HUES6 (cell line): ENCODE results near the gene NOL12.
"Not testable (repeated sequence)": the region's sequence is repeated elsewhere in the genome, so short reads cannot be mapped to it uniquely, and the experiment has no call there.

Experiments
- H3K27ac ChIP-seq: 2 replicates; pipeline ENCODE4 v1.7.0; 2013; ENCODE audit warnings: low read depth, mild to moderate bottlenecking, low read length, inconsistent platforms
- H3K27me3 ChIP-seq: 2 replicates; pipeline ENCODE4 v1.6.1; 2013; ENCODE audit warnings: low read length; ENCODE audit not compliant: control insufficient read depth, insufficient read depth
- H3K36me3 ChIP-seq: 2 replicates; pipeline ENCODE4 v1.6.1; 2013; ENCODE audit warnings: low read length; ENCODE audit not compliant: control insufficient read depth, insufficient read depth
- H3K4me1 ChIP-seq: 2 replicates; pipeline ENCODE4 v1.6.1; 2013; ENCODE audit warnings: low read length; ENCODE audit not compliant: control insufficient read depth, insufficient read depth
- H3K4me3 ChIP-seq: 2 replicates; pipeline ENCODE4 v1.5.1; 2013; ENCODE audit warnings: low read depth, low read length
- H3K9ac ChIP-seq: one replicate; pipeline ENCODE4 v1.6.1; 2013; ENCODE audit warnings: mild to moderate bottlenecking, low read length
- H3K9me3 ChIP-seq: 2 replicates; pipeline ENCODE4 v1.6.1; 2013; ENCODE audit warnings: low read depth, low read length; ENCODE audit not compliant: control insufficient read depth, insufficient read depth

NOL12 gene

DNA sequence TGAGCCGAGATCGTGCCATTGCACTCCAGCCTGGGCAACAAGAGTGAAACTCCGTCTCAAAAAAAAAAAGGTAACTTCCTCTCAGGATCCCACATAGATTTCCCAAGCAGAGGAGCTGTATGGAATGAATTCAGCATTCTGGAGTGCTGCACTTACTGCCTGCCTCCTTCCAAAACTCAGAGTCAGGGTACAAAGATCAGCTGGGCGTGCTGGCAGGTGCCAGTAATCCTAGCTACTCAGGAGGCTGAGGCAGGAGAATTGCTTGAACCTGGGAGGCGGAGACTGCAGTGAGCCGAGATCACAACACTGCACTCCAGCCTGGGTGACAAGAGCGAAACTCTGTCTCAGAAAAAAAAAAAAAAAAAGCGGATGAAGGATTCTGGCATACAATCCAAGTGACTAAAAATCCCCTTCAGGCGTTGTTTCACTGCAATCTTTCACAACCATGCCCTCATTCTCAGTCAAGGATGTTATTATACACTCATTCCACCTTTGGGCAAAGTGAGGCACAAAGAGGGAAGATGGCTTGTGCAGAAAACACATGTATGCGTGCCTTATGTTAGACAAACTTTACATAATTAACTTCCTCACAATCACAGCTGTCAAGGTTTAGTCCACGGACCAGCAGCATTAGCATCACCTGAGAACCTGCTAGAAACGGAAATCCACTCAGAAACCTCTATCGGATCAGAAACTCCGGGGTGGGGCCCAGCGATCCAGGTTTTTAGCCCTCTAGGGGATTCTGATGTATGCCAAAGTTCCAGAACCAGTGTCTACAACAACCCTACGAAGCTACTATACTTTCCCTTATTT lies 1.1 kb upstream of the NOL12 start:
- H3K9ac ChIP-seq, result no peak overlapping the region
- H3K27me3 ChIP-seq, result no peaks in the 10 kb centered on the region
- no peaks in the 10 kb centered on the region for H3K9me3 ChIP-seq
- H3K4me1 ChIP-seq, result peaks cover 4% of the 10 kb centered on the region; the same call in 1 of the 2 replicates
- no peak overlapping the region for H3K27ac ChIP-seq
- H3K4me3 ChIP-seq, result no peak overlapping the region
- peaks cover 18% of the 10 kb centered on the region for H3K36me3 ChIP-seq

DNA sequence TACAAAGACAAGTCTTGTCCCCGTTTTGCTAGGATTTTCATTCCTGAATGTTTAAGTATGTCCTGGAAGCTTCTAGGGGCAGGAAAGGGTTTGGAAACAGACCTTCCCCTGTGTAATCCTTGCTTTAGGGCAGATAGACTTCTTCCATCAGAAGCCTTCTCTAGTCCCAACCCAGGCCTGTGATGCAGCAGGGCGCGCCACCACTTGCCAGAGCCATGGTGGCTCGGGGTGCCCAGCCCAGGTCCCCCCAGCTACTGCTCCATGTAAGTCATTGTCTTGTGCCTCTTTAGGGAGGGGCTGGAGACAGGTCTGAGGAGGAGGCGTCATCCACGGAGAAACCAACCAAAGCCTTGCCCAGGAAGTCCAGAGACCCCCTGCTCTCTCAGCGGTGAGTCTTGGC lies 4.3 kb downstream of the NOL12 start:
- Histone ChIP-seq H3K9me3 (no peaks in the 10 kb centered on the region), H3K36me3 (peaks cover 54% of the 10 kb centered on the region), H3K27me3 (no peaks in the 10 kb centered on the region), H3K4me1 (peaks cover 4% of the 10 kb centered on the region; the same call in 1 of the 2 replicates), H3K4me3 (no peak overlapping the region), H3K9ac (no peak overlapping the region), H3K27ac (no peak overlapping the region)

DNA sequence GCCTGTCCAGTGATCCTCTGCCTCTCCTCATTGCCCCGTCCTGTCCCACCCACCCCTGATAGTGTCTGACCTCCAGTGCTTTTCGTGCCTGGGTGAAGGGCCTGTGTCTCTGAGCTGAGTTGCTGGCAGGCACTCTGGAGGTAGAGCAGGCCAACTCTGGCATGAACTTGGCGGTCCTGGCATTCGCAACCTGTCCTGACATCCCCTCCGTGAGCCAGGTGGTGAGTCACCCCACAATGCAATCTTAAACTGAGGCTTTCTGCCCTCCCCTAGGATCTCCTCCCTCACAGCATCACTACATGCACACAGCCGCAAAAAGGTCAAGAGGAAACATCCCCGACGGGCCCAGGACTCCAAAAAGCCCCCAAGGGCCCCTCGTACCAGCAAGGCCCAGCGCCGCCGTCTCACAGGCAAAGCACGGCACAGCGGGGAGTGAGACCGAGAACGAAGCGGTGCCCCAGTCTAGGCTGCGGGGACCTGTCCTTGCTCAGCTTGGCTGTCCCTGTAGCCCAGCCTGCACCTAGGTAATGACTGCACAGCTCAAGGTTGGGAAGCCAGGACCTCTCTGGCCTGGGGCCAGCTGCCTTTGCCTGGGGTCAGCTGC lies 4.9 kb downstream of the NOL12 start:
- Histone ChIP-seq H3K9me3 (no peaks in the 10 kb centered on the region), H3K27ac (no peak overlapping the region), H3K4me3 (no peak overlapping the region), H3K4me1 (peaks cover 4% of the 10 kb centered on the region; the same call in 1 of the 2 replicates), H3K9ac (no peak overlapping the region), H3K36me3 (peaks cover 54% of the 10 kb centered on the region), H3K27me3 (no peaks in the 10 kb centered on the region)

DNA sequence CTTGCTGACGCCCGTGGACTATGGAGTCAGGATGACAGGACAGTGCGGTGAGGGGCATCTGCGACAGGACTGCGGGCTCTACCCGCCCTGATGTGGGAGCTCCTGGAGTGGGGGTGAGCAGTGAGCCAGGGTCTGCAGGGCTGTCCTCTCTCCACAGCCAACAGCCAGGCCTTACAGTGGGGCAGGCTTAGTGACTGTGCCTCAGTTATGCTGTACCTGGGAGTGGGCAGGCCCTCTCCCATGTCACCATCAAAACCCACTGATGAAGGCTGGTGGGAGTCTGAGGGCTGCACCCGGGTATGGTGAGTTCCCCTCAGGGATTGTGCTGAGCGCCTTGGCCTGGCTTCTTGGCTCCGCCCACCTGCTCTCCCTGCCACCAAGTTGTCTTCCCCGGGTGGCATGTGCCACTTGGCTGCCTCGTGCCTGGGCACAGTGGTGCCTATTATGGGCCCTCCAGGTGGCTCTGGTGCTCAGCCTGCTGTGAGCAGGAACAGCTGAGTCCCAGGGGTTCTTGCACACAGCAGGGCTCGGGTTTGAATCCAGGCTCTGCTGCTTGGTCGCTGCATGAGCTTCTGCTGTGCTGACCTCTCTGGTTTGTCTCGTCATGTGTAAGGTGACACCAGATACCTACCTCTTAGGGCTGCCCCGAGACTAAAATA lies 6.6 kb downstream of the NOL12 start:
- no peak overlapping the region for H3K4me3 ChIP-seq
- H3K9me3 ChIP-seq, result no peaks in the 10 kb centered on the region
- H3K27me3 ChIP-seq, result no peaks in the 10 kb centered on the region
- peaks cover 54% of the 10 kb centered on the region for H3K36me3 ChIP-seq
- H3K4me1 ChIP-seq, result no peaks in the 10 kb centered on the region
- H3K27ac ChIP-seq, result no peak overlapping the region
- H3K9ac ChIP-seq, result no peak overlapping the region

DNA sequence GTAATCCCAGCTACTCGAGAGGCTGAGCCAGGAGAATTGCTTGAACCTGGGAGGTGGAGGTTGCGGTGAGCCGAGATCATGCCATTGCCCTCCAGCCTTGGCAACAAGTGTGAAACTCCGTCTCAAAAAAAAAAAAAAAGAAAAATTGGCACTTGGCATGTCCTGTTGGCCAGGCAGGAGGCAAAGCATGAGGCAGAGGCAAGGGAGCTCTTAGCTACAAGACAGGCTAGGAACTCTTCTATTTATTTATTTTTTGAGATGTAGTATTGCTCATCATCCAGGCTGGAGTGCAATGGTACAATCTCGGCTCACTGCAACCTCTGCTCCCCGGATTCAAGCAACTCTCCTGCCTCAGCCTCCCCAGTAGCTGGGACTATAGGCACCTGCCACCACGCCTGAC lies 8.0 kb downstream of the NOL12 start:
- H3K27me3 ChIP-seq, H3K4me1 ChIP-seq, H3K27ac ChIP-seq, H3K9me3 ChIP-seq, H3K4me3 ChIP-seq, H3K9ac ChIP-seq: not testable (repeated sequence)
- H3K36me3 ChIP-seq, result peaks cover 46% of the 10 kb centered on the region

DNA sequence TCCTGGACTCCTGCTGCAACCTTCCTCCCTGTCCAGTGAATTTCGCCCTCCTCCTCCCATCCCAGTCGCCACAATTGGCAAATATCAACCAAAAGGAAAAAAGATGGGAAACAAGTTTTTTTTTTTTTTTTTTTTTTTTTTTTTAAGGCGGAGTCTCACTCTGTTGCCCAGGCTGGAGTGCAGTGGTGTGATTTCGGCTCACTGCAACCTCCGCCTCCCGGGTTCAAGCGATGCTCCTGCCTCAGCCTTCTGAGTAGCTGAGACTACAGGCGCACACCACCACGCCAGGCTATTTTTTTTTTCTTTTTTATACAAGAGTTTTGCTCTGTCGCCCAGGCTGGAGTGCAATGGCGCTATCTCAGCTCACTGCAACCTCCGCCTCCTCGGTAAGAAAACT lies 10.1 kb downstream of the NOL12 start:
- H3K4me1 ChIP-seq, H3K9ac ChIP-seq, H3K27ac ChIP-seq, H3K9me3 ChIP-seq, H3K27me3 ChIP-seq: not testable (repeated sequence)
- Histone ChIP-seq H3K36me3 (peaks cover 38% of the 10 kb centered on the region), H3K4me3 (0 out of 2 replicates have a peak overlapping the region, but pooled peaks have one; percentile 23)

DNA sequence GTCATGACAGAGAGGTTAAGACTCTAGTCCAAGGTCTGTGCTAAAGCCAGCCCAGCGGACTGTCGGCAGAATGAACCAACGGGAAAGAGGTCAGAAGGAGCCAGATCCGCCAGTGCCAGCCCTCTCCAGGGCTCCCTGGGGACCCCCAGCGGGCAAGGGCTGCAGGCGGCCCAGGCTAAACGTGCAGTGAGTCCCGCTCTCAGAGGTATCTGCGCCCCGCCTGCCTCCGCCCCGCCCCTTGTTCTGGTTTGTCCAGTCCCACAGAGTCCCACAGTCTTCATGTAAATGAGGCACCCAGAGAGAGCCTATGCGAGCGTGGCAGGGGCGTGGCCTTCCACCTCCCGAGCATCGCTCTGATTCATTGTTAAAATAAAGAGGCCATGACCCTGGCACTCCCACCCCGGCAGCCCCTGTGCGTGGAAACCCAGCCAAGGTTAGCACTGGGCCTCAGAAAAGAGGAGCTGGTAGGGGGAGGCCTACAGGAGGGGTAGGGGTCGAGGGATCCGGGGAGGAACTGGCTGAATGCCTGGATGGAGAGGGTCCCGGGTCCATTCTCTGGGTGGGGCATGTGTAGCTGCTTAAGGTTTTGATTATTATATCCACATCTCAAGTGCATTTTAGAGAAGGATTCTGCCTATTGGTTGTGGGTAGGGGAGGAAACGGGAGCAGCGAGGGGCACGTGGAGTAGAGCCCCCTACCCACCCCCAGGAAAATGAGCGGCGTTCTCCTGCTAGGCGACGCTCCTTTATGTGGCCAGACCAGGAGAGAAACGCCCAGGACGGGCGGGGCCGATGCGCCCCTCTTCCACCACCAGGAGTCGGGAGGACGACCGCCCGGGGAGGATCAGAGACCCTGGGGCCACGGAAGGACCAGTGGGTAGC lies 10.8 kb downstream of the NOL12 start, which contains the start of gene TRIOBP:
TSS of gene TRIOBP (plus strand) at position 392 of the 881 bp plus-strand sequence. CDS start 4,318 bp downstream, outside the sequence.
- H3K36me3 ChIP-seq, result peaks cover 35% of the 10 kb centered on the region
- H3K27ac ChIP-seq, result no peak within 1 kb of the TSS; the same call in 1 of the 2 replicates
- no peaks in the 10 kb centered on the region for H3K9me3 ChIP-seq
- H3K4me3 ChIP-seq, result peak within 1 kb of the TSS; percentile 75
- no peaks in the 10 kb centered on the region for H3K27me3 ChIP-seq
- no peaks in the 10 kb centered on the region for H3K4me1 ChIP-seq
- H3K9ac ChIP-seq, result peak within 1 kb of the TSS; percentile 71

DNA sequence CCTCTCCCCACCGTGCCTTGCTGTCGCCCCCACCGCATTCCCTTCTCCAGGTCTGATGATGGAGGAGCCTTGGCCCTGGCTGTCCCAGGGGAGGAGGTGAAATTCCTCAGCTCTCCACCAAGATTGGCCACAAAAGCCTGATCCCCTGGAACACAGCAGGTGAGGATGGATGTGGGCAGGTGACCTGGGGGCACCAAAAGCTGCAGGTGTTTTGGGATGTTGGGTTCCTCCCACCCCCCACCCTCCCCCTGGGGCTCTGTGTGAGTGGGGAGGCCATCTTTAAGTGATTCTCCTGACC lies 11.3 kb downstream of the NOL12 start:
- H3K9me3 ChIP-seq, result no peaks in the 10 kb centered on the region
- H3K36me3 ChIP-seq, result peaks cover 31% of the 10 kb centered on the region
- peak overlapping the region; percentile 75 for H3K4me3 ChIP-seq
- peak overlapping the region; percentile 71 for H3K9ac ChIP-seq
- no peak overlapping the region; the same call in 1 of the 2 replicates for H3K27ac ChIP-seq
- no peaks in the 10 kb centered on the region for H3K4me1 ChIP-seq
- H3K27me3 ChIP-seq, result no peaks in the 10 kb centered on the region

DNA sequence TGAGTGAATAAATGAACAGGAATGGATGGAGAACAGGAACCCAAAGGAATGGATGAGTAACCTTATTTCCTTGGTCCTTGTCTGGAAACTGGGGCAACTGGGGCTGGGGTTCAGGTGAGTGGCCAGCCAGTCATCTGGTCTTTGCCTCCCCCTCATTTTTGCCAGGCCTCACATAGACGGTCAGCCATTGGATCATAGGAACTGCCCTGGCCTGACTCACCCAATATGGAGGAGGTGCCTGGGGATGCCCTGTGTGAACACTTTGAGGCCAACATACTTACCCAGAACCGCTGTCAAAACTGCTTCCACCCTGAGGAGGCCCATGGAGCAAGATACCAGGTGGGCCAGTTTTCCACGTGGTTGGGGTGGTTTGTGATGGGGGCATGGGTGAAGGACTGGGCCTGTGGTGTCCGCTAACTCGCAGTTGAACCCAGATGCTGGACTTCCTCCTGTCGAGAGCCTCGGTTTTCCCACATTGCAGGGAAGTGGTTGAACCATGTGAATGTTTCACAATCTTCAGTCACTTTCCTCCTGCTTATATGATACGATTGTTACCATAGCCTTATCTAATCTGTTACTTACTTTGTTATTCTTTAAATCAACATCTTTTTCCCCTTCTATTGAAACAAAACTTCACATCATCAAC lies 15.1 kb downstream of the NOL12 start:
- H3K9me3 ChIP-seq, result no peaks in the 10 kb centered on the region
- no peaks in the 10 kb centered on the region for H3K27me3 ChIP-seq
- H3K27ac ChIP-seq, result no peak overlapping the region
- peaks cover 55% of the 10 kb centered on the region for H3K36me3 ChIP-seq
- H3K9ac ChIP-seq, result no peak overlapping the region
- no peaks in the 10 kb centered on the region for H3K4me1 ChIP-seq
- H3K4me3 ChIP-seq, result no peak overlapping the region

DNA sequence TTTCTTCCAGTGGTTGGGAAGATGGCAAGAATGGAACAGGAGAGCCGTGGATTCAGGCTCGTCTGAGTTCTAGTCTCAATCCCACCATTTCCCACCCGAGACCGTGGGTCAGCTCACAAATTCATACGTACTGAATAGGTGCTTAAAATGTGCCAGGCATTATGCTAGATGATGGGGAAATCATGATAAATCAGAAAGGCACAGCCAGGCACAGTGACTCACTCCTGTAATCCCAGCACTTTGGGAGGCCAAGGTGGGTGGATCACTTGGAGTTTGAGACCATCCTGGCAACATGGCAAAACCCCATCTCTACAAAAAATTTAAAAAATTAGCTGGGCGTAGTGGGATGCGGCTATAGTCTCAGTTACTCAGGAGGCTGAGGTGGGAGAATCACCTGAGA lies 17.8 kb downstream of the NOL12 start:
- H3K27me3 ChIP-seq, result no peaks in the 10 kb centered on the region
- no peaks in the 10 kb centered on the region for H3K9me3 ChIP-seq
- H3K36me3 ChIP-seq, result peaks cover 66% of the 10 kb centered on the region
- no peak overlapping the region for H3K27ac ChIP-seq
- no peak overlapping the region for H3K4me3 ChIP-seq
- no peak overlapping the region for H3K9ac ChIP-seq
- H3K4me1 ChIP-seq, result no peaks in the 10 kb centered on the region
